Measurements from ENCODE around the gene GGT6.
A peak's percentile ranks its signal among the peaks of the same experiment; 100 is the strongest.

Gene GGT6

DNA sequence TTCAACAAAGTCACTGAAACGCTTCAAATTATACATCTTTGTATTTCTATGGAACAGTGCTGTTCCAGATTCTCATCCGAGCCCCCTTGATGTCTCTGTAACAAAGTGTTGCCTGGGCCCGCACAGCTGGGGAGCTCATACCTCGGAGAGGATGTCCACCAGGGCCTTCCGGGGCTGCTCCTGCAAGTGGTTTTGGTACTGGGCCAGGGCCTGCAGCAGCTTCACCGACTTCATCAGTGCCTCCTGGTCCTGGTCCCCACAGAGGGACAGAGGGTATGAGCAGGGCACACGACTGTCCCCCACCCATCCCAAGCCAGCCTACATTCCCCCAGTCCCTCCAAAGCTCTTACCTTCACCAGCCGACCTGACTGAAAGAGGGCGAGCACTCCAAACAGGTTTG is 6.7 kb downstream of the GGT6 start:
- ATAC-seq (ENCODE audit: insufficient read depth, low read depth) (no peak), DNase-seq (no peak)
- Histone ChIP-seq H3K4me3 (ENCODE audit: low read depth in 1 of 2, low read length in 2 of 2) (peak overlapping the region; percentile 92 to 95; a peak in 3 of 4 replicates), H3K27me3 (ENCODE audit: insufficient read depth, low read length, poor library complexity) (no peaks in the 10 kb centered on the region), H3K36me3 (ENCODE audit: insufficient read depth, low read length) (peaks cover 61% of the 10 kb centered on the region), H3K4me1 (ENCODE audit: insufficient read depth, low read length) (peaks cover 30% of the 10 kb centered on the region), H3K9ac (ENCODE audit: low read depth, low read length) (peak overlapping the region; percentile 86), H3K9me3 (ENCODE audit: insufficient read depth, low read length, severe bottlenecking) (no peaks in the 10 kb centered on the region), H3K27ac (ENCODE audit: low read length) (0 out of 2 replicates have a peak overlapping the region, but pooled peaks have one; percentile 31), H3K4me2 (ENCODE audit: insufficient read depth, low read length) (peak overlapping the region; percentile 99), H2AFZ (ENCODE audit: low read depth, low read length) (no peak overlapping the region), H3K79me2 (ENCODE audit: insufficient read depth, low read length) (peaks cover 45% of the 10 kb centered on the region), H4K20me1 (ENCODE audit: insufficient read depth, low read length) (peaks cover 26% of the 10 kb centered on the region; the same call in 1 of the 2 replicates)
- TF ChIP-seq, protein P1, sequence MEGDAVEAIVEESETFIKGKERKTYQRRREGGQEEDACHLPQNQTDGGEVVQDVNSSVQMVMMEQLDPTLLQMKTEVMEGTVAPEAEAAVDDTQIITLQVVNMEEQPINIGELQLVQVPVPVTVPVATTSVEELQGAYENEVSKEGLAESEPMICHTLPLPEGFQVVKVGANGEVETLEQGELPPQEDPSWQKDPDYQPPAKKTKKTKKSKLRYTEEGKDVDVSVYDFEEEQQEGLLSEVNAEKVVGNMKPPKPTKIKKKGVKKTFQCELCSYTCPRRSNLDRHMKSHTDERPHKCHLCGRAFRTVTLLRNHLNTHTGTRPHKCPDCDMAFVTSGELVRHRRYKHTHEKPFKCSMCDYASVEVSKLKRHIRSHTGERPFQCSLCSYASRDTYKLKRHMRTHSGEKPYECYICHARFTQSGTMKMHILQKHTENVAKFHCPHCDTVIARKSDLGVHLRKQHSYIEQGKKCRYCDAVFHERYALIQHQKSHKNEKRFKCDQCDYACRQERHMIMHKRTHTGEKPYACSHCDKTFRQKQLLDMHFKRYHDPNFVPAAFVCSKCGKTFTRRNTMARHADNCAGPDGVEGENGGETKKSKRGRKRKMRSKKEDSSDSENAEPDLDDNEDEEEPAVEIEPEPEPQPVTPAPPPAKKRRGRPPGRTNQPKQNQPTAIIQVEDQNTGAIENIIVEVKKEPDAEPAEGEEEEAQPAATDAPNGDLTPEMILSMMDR (IDR thresholded peaks at IDR 0.05; ENCODE audit: borderline replicate concordance, extremely low read depth, low read length, poor library complexity, severe bottlenecking): no peak
- TF ChIP-seq EZH2 (IDR thresholded peaks at IDR 0.05; ENCODE audit: borderline replicate concordance, low read depth, low read length, severe bottlenecking): no peak

GRCh38 chr17:4551796-4552525 is 8.4 kb downstream of the GGT6 start:
- no peak for TF ChIP-seq EZH2 (IDR thresholded peaks at IDR 0.05; ENCODE audit: borderline replicate concordance, low read depth, low read length, severe bottlenecking)
- TF ChIP-seq, protein P1 (IDR thresholded peaks at IDR 0.05; ENCODE audit: borderline replicate concordance, extremely low read depth, low read length, poor library complexity, severe bottlenecking): no peak
- peaks cover 78% of the 10 kb centered on the region for H3K36me3 ChIP-seq (ENCODE audit: insufficient read depth, low read length)
- no peak overlapping the region for H3K27ac ChIP-seq (ENCODE audit: low read length)
- H3K9me3 ChIP-seq (ENCODE audit: insufficient read depth, low read length, severe bottlenecking): no peaks in the 10 kb centered on the region
- peaks cover 45% of the 10 kb centered on the region for H3K79me2 ChIP-seq (ENCODE audit: insufficient read depth, low read length)
- ATAC-seq (ENCODE audit: insufficient read depth, low read depth): no peak
- no peaks in the 10 kb centered on the region for H3K27me3 ChIP-seq (ENCODE audit: insufficient read depth, low read length, poor library complexity)
- H3K4me2 ChIP-seq (ENCODE audit: insufficient read depth, low read length): no peak overlapping the region
- H3K9ac ChIP-seq (ENCODE audit: low read depth, low read length): no peak overlapping the region
- peaks cover 40% of the 10 kb centered on the region; the same call in 1 of the 2 replicates for H4K20me1 ChIP-seq (ENCODE audit: insufficient read depth, low read length)
- H3K4me3 ChIP-seq (ENCODE audit: low read depth in 1 of 2, low read length in 2 of 2): no peak overlapping the region
- H3K4me1 ChIP-seq (ENCODE audit: insufficient read depth, low read length): peaks cover 30% of the 10 kb centered on the region
- DNase-seq: no peak
- no peak overlapping the region for H2AFZ ChIP-seq (ENCODE audit: low read depth, low read length)

GRCh38 chr17:4551141-4551540 is 9.2 kb downstream of the GGT6 start:
- no peak for ATAC-seq (ENCODE audit: insufficient read depth, low read depth)
- Histone ChIP-seq H3K36me3 (ENCODE audit: insufficient read depth, low read length) (peaks cover 84% of the 10 kb centered on the region), H3K4me1 (ENCODE audit: insufficient read depth, low read length) (peaks cover 28% of the 10 kb centered on the region), H3K27me3 (ENCODE audit: insufficient read depth, low read length, poor library complexity) (no peaks in the 10 kb centered on the region), H3K4me2 (ENCODE audit: insufficient read depth, low read length) (no peak overlapping the region), H3K79me2 (ENCODE audit: insufficient read depth, low read length) (peaks cover 45% of the 10 kb centered on the region), H3K9ac (ENCODE audit: low read depth, low read length) (no peak overlapping the region), H4K20me1 (ENCODE audit: insufficient read depth, low read length) (peaks cover 40% of the 10 kb centered on the region; the same call in 1 of the 2 replicates), H3K27ac (ENCODE audit: low read length) (no peak overlapping the region), H2AFZ (ENCODE audit: low read depth, low read length) (no peak overlapping the region), H3K9me3 (ENCODE audit: insufficient read depth, low read length, severe bottlenecking) (no peaks in the 10 kb centered on the region), H3K4me3 (ENCODE audit: low read depth in 1 of 2, low read length in 2 of 2) (no peak overlapping the region)
- DNase-seq: no peak
- TF ChIP-seq, protein P1 (IDR thresholded peaks at IDR 0.05; ENCODE audit: borderline replicate concordance, extremely low read depth, low read length, poor library complexity, severe bottlenecking): peak; percentile 29
- no peak for TF ChIP-seq EZH2 (IDR thresholded peaks at IDR 0.05; ENCODE audit: borderline replicate concordance, low read depth, low read length, severe bottlenecking)

Data from DND-41 (cell line).